DOHH2 (cell line): ENCODE measurements around the gene RNF223.

Experiments used
- H3F3A ChIP-seq: fragments of 200-600 bp; sonication (generic), shearing (Covaris generic); 2 replicates; pipeline ENCODE4 v1.6.0; 2016; ENCODE audit warnings: antibody characterized with exemption, mild to moderate bottlenecking; ENCODE audit not compliant: control insufficient read depth, insufficient read depth
- H3K27ac ChIP-seq: fragments of 200-600 bp; sonication (generic); 2 replicates; pipeline ENCODE4 v1.5.1; 2014; ENCODE audit warnings: low read depth, mild to moderate bottlenecking, low read length, moderate library complexity
- H3K27me3 ChIP-seq: fragments of 200-600 bp; sonication (generic); 2 replicates; pipeline ENCODE4 v1.6.1; 2014; ENCODE audit warnings: mild to moderate bottlenecking, low read length, mixed read lengths; ENCODE audit not compliant: control insufficient read depth
- H3K36me3 ChIP-seq: fragments of 200-600 bp; sonication (generic); 2 replicates; pipeline ENCODE4 v1.6.1; 2014; ENCODE audit warnings: mild to moderate bottlenecking, low read length, moderate library complexity, mixed read lengths; ENCODE audit not compliant: control insufficient read depth
- H3K4me1 ChIP-seq: fragments of 200-600 bp; sonication (generic); 2 replicates; pipeline ENCODE4 v1.6.1; 2014; ENCODE audit warnings: mild to moderate bottlenecking, low read length, mixed read lengths; ENCODE audit not compliant: control insufficient read depth
- H3K4me2 ChIP-seq: fragments of 200-600 bp; sonication (generic); 2 replicates; pipeline ENCODE4 v1.6.0; 2014; ENCODE audit warnings: mild to moderate bottlenecking, low read length, moderate library complexity
- H3K4me3 ChIP-seq: fragments of 200-600 bp; sonication (generic); 2 replicates; pipeline ENCODE4 v1.5.1; 2014; ENCODE audit warnings: mild to moderate bottlenecking, low read length, mixed read lengths
- H3K79me2 ChIP-seq: fragments of 200-600 bp; sonication (generic); 2 replicates; pipeline ENCODE4 v1.6.1; 2014; ENCODE audit warnings: mild to moderate bottlenecking, low read length, mixed read lengths; ENCODE audit not compliant: control insufficient read depth
- H3K9me2 ChIP-seq: fragments of 200-600 bp; sonication (generic); replicated peaks from 2 replicates; pipeline ENCODE4 v1.6.1; 2014; ENCODE audit warnings: mild to moderate bottlenecking, low read length, mixed read lengths; ENCODE audit not compliant: control insufficient read depth
- H3K9me3 ChIP-seq: fragments of 200-600 bp; sonication (generic); 2 replicates; pipeline ENCODE4 v1.6.1; 2014; ENCODE audit warnings: antibody characterized with exemption, low read length, mixed read lengths; ENCODE audit not compliant: control insufficient read depth, insufficient read depth
- H4K20me1 ChIP-seq: fragments of 200-600 bp; sonication (generic); 2 replicates; pipeline ENCODE4 v1.6.0; 2014; ENCODE audit warnings: low read depth, mild to moderate bottlenecking, antibody characterized with exemption, low read length, moderate library complexity; ENCODE audit not compliant: control insufficient read depth, insufficient read depth
- CTCF ChIP-seq: fragments of 200-600 bp; sonication (generic); IDR thresholded peaks from one replicate; pipeline ENCODE4 v1.5.1; 2014; ENCODE audit warnings: antibody characterized with exemption, mild to moderate bottlenecking, low read depth, low read length; ENCODE audit not compliant: poor library complexity, severe bottlenecking
- EZH2phosphoT487 ChIP-seq: fragments of 200-600 bp; sonication (generic); IDR thresholded peaks from 2 replicates; pipeline ENCODE4 v1.6.1; 2017; ENCODE audit warnings: borderline replicate concordance, mild to moderate bottlenecking, antibody characterized with exemption, low read length, moderate library complexity, mixed read lengths

RNF223 gene

GRCh38 chr1:1026599-1027413 lies 47.3 kb downstream of the RNF223 start:
- no peak overlapping the region for H3K4me2 ChIP-seq

GRCh38 chr1:1025730-1026129 lies 48.4 kb downstream of the RNF223 start:
- Histone ChIP-seq H3K27me3 (peaks cover 43% of the 10 kb centered on the region), H3K9me3 (no peaks in the 10 kb centered on the region), H3K4me2 (no peak overlapping the region), H3K4me3 (no peak overlapping the region), H3K27ac (no peak overlapping the region), H3K9me2 (no peaks in the 10 kb centered on the region), H3K4me1 (no peaks in the 10 kb centered on the region), H3F3A (no peaks in the 10 kb centered on the region), H4K20me1 (no peaks in the 10 kb centered on the region), H3K79me2 (no peaks in the 10 kb centered on the region), H3K36me3 (no peaks in the 10 kb centered on the region)
- no peak for TF ChIP-seq CTCF
- TF ChIP-seq EZH2phosphoT487 = no peak

More at GRCh38 chr1:1026599-1027413, 47.3 kb downstream of the RNF223 start:
- TF ChIP-seq CTCF (no peak), EZH2phosphoT487 (no peak)
- H3K9me2 ChIP-seq = no peaks in the 10 kb centered on the region
- H3K27me3 ChIP-seq = peaks cover 33% of the 10 kb centered on the region
- H3K4me3 ChIP-seq = no peak overlapping the region
- H3K9me3 ChIP-seq = no peaks in the 10 kb centered on the region
- no peaks in the 10 kb centered on the region; the same call in 1 of the 2 replicates for H4K20me1 ChIP-seq
- H3F3A ChIP-seq = no peaks in the 10 kb centered on the region
- no peaks in the 10 kb centered on the region for H3K36me3 ChIP-seq
- peaks cover 9% of the 10 kb centered on the region for H3K4me1 ChIP-seq
- no peak overlapping the region for H3K27ac ChIP-seq
- H3K79me2 ChIP-seq = no peaks in the 10 kb centered on the region

DNA sequence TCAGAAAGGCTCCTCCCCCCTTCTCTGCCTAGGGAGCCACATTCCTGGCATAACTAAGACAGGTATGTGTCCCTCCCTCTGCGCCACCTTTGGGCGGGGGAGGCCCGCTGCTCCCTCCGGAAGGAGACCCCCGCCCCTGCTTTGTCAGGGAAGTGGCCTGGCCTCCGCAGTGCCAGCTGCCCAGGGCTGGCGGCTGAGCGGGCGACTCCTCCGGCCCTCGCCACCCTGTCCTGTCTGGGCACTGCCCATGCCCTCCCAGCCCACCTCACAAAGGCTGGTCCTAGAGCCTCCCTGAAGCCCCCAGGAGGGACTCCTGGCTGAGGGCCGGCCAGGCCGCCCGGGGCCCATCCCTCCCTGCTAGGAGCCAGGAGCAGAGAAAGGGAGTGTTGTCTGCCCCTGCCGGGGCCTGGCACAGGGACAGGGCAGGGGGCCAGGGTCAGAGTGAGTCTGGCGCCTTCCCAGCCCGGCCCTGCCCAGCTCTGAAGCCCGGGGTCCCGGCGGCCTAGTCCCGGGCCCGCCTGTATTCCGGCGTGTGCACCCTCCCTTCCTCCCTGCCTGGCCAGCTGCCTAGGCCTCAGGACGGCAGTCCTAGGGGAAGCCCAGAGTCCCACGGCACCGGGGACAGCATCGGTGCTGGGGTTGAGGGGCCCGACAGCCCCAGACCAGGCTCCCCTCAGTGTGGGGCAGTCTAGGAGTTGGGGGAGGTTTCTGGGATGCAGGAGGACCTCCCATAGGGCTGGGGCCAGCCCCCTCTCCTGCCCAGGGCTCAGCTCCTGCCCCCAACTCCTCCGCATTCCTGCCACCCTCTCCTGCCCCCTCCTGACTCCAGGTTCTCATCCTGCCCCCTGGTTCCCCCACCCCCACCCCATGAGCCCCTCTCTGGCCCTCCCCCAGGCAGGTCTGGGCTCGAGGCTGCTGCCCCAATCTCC lies 49.1 kb downstream of the RNF223 start:
- Histone ChIP-seq H3K9me2 (no peaks in the 10 kb centered on the region), H3K4me1 (no peaks in the 10 kb centered on the region), H3K4me2 (no peak overlapping the region), H3K27me3 (peaks cover 50% of the 10 kb centered on the region), H3K9me3 (no peaks in the 10 kb centered on the region), H3K36me3 (no peaks in the 10 kb centered on the region), H4K20me1 (no peaks in the 10 kb centered on the region), H3K4me3 (no peak overlapping the region), H3K79me2 (no peaks in the 10 kb centered on the region), H3K27ac (no peak overlapping the region), H3F3A (no peaks in the 10 kb centered on the region)
- no peak for TF ChIP-seq CTCF
- no peak for TF ChIP-seq EZH2phosphoT487
